Stimulated activated CD4-positive, alpha-beta T cell treated with anti-CD3 and anti-CD28 coated beads, Interleukin-2, amount 100 ng/mL, for 24 hours (primary cell): Measurements from ENCODE around the gene SIGLEC11.
"Not testable (repeated sequence)": the region's sequence is repeated elsewhere in the genome, so short reads cannot be mapped to it uniquely, and the experiment has no call there.

Source experiments
- DNase-seq, 2 donors: peaks; one replicate each; pipeline ENCODE4 v3.0.0-alpha.2; 2020

The SIGLEC11 gene, protein sequence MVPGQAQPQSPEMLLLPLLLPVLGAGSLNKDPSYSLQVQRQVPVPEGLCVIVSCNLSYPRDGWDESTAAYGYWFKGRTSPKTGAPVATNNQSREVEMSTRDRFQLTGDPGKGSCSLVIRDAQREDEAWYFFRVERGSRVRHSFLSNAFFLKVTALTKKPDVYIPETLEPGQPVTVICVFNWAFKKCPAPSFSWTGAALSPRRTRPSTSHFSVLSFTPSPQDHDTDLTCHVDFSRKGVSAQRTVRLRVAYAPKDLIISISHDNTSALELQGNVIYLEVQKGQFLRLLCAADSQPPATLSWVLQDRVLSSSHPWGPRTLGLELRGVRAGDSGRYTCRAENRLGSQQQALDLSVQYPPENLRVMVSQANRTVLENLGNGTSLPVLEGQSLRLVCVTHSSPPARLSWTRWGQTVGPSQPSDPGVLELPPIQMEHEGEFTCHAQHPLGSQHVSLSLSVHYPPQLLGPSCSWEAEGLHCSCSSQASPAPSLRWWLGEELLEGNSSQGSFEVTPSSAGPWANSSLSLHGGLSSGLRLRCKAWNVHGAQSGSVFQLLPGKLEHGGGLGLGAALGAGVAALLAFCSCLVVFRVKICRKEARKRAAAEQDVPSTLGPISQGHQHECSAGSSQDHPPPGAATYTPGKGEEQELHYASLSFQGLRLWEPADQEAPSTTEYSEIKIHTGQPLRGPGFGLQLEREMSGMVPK

DNA sequence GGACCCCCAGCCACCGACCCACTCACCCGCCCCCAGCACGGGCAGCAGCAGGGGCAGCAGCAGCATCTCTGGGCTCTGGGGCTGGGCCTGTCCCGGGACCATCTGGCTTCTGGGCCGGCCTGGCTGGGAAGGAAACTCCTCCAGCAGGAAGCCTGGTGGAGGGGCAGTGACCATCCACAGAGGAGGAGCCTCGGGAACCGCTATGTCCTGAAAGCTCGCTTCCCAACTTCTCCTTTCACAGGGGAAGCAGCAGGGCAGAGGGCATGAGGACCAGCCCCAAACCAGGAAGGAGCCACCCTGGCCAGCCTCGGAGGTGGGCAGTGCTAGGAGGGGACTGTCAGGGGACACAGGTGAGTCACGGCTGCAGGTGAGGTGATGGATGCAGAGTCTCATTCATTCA lies at the start of gene SIGLEC11:
Gene SIGLEC11, minus strand, starts transcription at position 193 of the 400 bp plus-strand sequence. Its CDS starts 91 bp downstream, at position 102.
- DNase-seq: not testable (repeated sequence)

DNA sequence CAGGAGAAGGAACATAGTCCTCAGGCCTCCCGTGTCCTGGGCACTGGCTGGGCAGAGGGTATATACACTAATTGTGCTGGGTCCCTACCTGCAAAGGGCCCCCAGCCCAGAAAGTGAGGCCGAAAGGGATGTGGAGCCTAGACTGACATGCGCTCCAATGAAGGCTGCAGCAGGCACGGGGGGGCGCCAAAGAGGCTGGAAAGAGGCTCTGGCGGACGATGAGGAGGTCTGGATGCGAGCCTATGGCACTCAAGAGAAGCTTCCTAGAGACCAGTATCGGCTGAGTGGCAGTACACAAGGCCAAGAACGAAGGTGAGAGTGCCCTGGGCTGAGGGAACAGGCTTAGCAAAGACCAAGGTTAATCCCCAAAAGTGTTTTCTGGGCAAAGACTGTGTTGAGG lies 47.6 kb upstream of the SIGLEC11 start:
- DNase-seq: peak in 1 of 2 donors; percentile 27

DNA sequence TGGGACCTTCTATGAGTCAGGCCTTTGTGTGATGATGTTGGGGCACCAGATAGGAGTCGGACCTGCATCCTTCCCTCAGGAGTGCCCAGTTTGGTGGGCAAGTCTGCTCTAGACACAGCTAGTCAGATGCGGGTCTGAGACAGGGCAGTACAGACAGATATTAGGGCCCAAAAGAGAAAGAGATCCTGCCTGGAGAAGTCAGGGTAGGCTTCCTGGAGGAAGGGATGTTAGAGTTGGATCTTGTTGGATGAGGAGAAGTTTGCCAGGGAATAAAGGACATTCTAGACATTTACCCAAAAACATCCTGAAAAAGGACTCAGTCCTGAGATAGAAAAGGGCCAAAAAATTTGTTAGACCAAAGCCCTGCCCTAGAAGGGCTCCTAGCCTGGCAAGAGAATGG lies 47.0 kb upstream of the SIGLEC11 start:
- no peak for DNase-seq

DNA sequence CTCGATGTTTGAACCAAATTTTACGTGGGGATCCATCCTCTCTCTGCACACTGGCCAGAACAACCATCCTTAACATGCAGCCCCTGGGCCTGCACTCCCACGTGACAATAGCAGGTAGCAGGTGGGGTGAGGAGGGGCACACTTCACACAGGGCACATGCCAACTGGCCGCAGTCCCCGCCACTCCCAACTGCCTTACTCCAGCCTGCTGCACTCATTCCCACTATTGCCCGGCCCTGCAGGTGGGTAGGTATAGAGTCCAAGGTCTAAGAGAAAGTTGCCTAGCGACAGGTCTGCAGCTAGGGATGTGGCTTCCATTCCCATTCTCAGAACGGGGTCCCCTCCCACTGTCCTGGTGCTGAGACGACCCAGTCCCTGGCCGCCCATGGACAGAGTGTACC lies 46.2 kb upstream of the SIGLEC11 start:
- no peak for DNase-seq

DNA sequence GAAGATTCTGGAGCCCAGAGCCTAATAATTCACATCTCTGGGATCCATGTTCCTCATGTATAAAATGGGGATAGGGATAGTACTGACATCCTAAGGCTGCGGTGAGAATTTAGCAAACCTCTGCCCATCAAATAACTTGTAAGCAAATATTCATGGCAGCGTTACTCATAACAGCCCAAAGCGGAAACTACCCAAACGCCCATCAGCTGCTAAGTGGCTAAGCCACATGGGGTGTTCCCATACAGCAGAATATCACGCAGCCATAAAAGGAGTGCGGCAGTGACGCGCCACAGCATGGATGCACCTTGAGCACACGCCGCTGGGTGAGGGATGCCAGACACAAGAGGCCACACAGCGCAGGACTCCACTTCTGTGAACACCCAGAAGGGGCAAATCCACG lies 44.5 kb upstream of the SIGLEC11 start:
- DNase-seq: no peak

DNA sequence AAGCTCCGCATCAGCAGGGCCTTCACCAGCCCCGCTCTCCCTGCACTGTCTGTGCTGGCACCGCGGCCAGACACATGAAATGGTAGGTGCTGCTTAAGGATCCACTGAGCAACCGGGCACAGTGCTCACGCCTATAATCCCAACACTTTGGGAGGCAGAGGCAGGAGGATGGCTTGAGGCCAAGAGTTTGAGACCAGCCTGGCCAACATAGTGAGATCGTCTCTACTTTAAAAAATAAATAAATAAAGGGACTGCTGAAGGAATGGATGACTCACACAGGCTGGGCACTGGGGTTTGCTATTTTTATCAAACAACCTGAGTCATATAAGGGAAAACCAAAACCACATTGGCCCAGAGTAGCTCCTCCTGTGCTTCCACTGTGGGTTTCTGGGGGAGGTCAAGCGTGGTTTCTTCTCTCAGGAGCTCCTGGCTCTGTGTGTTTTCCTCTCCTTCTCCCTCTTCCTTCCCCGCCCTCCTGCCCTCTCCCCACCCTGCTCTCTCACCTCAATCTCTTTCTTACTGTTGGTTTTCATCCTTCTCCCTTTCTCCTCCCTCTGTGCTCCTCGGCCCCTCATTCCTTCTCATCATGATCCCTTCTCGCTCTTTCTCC lies 42.9 kb upstream of the SIGLEC11 start:
- peak; percentile 24 to 35 for DNase-seq

DNA sequence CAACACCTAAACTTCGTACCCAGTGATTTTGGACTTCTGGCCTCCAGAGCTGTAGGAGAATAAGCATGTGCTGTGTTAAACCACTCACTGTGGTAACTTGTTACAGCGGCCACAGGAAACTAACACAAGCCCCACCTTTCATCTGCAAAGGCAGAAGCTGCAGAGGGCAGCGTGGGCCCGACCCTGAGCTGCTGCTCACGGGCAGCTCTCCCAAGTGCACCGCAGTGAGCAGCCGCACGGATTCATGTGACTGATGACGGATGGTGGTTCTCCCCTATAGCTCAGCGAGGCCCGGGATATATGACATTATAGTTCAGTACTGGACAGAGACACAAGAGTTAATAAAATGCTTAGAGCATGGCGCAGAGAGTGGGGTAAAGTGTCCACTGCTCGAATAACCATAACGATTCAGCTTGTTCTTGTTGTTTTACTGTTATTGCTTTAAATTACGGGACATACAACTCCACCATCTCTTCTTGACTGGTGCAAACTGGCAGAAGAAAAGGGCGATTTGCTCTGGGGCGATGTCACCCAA lies 42.3 kb upstream of the SIGLEC11 start:
- no peak for DNase-seq

DNA sequence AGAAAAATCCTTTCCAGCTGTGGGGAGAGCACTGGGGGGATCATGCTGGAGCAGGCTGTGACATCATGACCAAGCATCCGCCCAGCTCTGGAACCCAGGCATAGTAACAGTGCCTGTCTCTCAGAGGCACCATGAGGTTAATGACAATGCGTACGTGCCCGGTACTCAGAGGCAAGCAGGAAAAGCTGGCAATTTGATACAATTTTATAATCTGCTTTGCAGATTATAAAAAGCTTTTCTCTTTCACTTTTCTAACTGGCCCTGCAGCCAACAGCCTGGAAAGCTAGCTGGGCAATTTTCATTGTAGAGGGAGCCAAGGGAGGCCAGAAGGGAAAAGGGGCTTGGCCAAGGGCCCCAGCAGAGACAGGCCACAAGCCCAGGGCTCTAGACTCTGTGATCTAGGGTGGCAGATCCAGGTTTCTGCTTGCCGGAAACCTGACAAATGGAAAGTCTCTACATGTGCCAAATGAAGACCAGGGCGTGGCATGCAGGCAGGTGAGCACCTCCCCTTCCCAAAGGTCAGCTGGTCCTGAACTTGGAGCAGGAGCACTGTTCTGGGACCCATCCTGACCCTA lies 41.5 kb upstream of the SIGLEC11 start:
- no peak for DNase-seq

DNA sequence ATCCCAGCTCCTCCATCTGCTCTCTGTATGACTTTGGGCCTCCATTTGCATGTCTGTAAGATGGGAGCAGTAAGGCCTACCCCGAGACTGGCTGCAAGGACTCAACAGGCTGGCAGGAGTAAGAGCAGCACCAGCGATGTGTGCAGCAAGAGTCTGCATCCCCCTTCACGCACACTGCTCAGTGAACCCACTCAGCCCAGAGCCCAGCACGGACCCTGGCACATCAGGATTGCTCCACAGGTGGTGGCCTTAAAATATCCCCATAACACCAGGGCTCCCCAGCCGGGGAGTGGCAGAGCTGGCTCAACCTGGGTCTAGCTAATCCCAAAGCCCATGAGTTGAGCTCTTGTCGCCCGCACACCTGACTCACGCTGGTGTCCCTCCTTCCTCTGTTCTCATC lies 40.8 kb upstream of the SIGLEC11 start:
- DNase-seq: no peak

DNA sequence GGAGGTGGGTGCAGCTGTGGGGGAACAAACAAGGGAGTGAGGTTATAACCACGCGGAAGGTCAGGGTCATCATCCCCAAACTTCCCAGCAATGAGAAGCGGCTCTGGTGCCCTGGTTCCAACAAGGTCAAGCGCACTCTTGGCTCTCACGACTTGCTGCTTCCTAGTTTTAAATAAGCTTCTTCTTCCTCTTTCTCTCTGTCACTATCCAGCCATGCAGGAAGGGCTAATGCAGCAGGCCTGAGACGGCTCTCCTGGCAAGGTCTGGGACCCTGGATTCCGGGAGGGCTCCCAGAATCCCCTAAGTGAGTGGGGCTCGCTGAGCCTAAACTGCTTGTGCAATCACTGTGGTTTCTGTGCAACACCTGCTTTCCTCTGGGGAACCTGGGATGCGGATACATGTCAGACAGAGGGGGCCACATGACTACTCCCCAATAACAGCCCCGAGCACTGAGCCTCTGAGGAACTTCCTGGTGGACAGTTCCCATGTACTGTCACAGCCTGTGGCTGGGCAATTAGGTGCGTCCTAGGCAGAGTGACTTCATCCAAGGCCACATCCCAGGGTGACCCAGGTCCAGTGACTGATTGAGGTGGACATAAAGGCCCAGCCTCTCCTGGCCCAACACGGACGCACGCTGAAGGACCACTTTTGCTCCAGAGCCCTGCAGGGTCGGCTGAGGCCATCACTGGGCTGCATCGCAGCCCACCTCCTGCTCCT lies 40.0 kb upstream of the SIGLEC11 start:
- DNase-seq: no peak

DNA sequence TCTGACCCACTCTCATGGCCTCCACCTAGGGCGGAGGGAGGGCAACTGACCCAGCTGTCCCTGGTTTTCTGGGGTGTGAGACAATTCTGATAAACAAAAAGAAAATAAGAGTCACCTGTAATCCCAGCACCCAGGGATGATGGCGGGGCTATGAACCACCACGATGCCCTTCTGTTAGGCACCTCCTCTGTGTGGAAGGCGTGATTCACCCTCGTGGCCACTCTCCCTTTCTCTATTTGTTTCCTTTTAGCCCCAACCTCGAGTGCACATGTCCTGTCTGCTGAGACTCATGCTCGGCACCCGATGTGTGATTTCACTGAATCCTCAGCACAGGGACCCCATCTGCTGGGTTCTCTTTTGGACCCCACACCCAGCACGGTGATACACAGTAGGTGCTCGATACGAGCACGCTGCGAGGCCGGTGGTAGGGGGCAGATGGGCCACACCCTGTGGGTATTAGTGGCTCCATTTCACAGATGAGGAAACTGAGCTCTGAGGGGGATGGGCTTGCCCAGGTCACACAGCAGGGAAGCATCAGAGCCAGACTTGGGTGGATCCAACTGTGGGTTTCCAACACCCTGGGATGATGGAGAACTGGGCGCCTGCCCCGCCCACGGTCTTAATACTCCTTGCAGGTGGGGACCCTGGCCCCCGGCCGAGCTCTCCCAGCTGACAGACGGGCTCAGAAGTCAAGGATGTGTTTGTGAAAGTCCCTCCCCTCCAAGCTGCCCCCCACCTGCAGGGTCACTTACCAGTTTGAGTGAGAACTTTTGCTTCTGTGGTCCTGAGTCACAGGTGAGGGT lies 39.3 kb upstream of the SIGLEC11 start:
- no peak for DNase-seq

DNA sequence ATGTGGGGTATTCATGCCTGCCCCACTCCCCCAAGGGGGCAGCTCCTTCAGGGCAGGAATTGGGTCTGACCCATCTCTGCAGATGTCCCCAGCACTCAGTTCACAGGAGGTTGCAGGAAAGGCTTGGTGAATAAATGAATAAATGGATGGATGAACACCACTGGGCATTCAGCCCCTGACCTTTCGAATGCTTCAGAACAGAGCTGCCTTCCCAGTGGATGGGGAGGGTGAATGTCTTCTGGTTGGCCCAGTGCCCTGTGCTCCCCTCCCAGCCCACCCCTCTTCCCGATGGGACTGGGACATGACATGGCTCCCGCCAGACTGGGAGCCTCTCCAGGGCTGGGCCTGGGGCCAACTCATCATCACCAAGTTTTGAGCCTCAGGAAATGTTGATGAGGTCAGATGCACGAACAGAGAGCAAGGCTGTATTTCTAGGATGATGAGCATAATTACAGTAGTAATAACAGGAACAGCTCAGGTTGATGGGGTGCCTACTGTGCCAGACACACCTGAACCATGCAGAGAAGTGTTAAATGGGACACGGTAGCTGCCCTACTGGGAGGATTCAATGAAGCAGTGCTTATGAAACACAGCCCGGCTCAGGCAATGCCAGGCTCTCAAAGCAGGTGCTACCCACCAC lies 38.5 kb upstream of the SIGLEC11 start:
- no peak for DNase-seq

DNA sequence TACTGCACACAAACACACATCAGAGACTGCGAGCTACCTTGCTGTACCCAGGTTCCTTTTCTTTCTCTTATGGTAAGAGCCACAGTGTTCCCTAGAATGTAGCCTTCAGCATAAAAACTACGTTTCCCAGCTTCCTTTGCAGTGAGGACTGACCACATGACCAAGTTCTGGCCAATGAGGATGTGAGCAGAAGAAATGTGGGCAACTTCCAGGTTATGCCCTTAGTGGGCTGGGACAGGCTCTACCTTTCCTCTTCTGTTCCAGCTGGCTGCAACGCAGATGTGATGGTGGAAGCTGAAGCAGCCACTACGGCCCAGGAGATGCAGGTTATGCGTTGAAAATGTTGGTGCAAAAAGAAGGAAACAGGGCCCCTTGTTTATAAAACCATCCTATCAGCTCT lies 36.7 kb upstream of the SIGLEC11 start:
- no peak for DNase-seq

DNA sequence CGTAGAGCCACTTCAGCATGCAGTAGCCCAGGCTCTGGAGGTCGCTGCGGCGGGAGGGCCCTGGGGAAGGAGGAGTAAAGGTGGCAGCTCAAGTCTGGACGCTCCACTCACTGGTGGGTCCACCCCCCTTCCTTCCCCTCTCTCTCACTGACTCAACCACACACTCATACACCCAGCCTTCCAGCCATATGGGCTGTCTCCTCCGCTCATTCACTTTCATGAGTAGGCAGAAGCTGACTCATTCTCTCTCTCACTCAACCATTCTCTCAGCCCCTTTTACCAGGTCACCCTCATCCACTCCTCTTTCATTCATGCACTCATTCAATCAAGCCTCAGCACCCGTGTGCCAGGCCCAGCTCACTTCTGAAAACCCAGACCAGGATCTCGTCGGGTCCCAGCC lies 27.5 kb upstream of the SIGLEC11 start:
- peak; percentile 26 to 29 for DNase-seq

DNA sequence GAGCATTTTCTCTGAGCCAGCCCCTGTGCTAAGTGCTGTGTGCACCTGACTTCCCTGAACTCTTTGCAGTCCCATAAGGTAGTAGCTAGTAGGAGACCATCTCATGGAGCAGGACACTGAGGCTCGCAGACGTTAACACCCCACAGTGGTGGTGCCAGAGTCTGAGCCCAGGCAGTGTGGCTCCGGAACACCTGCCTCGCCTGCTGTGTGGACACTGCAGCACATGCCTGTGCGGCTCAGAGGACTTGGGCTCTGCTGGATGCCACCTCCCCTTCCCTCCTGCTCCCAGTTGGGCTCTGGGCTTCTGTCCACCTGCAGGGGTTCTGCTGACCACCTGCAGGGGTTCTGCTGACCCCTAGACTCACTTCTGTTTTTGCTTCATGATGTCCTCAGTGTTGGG lies 27.0 kb upstream of the SIGLEC11 start:
- no peak for DNase-seq

DNA sequence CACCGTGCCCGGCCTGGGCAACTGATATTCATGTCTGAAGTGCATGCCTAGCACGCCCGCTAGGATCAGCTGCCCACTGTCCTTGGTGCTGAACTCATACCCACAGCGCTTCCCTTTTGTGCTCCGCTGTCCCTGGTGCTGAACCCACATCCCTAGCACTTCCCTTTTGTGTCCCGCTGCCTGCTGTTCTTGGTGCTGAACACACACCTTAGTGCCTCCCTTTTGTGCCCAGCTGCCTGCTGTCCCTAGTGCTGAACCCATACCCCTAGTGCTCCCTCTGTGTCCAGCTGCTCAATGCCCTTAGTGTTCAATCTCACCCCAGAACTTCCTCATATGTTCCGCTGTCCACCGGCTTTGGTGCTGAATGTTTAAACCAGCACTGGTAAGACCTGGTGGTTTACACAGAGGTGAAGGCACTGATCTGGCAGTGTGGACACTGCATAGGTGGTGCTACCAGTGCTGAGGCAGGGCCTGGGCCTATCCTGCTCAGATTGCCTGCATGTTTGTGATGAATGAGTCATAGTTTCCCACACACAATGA lies 26.3 kb upstream of the SIGLEC11 start:
- peak; percentile 80 to 81 for DNase-seq

DNA sequence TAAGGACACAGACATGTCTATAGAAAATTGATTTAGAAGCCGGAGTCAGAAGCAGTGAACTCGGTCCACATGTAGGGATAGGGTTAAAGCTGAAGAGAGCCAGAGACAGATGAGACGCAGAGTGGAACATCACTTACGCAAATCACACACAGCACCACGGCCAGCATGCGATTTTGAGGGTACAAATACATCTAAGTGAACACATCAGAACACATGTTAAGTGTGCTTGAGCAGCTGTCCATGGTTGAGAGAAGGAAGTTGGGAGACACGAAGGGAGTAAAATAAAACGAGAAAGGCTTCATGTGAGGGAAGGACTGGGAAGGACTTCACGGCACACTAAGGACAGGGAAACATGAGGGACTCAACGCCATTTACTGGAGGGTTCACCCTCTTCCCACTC lies 25.4 kb upstream of the SIGLEC11 start:
- DNase-seq: no peak

DNA sequence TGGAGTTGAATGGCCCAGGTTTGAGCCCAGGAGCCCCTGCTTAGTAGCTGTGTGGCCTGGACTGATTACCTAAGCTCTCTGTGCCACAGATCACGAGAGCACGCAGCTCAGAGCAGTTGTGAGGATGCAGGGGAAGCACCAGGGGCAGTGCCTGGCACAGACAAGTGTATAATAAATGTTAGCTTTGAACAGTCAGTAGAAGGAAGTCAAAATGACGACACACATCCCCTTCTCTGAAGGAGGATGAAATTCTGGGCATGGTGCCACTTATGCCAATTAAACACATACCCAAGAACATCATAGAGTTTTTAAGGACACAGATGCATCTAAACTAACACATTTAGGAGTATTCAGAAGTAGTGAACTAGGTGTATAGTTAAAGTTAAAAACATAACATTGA lies 24.9 kb upstream of the SIGLEC11 start:
- DNase-seq: no peak

DNA sequence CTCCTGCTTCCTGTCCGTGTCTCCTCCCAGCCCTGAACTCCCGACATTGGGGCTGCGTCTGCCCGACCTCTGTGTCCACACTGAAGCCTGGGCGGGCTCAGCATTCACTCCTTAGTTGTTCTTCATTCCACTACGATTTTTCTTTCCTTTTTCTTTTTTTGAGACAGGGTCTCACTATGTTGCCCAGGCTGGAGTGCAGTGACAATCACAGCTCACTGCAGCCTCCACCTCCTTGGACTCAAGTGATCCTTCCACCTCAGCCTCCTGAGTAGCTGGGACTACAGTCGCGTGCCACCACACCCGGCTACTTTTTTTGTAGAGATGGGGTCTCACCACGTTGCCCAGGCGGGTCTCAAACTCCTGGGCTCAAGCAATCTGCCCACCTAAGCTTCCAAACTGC lies 23.5 kb upstream of the SIGLEC11 start:
- DNase-seq: no peak

DNA sequence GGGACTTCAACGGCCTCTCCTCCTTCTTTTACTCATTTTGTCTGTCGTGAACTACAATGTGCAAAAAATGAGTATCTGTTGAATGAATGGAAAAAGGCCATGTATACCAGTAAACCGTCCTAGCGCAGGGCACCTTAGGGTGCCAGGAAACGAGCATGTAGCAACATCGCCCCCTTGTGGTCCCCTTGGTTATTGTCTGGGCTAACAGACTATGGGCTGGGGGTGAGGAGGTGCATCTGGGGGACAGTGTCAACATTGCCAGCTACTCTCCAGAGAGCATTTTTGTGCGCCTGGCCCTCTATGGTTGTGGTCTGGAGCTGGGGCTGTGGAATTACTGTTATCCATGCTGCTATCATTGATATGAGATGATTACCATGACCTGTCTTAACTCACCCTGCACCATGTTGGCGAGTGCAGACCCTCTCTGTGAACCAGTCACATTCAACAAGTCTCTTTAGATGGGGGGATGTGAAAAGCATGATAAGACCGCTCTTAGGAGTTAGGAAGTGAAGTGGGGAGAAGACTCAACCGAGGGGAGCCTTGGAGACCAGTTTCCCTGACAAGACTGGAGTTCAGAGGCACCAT lies 22.8 kb upstream of the SIGLEC11 start:
- peak; percentile 88 to 90 for DNase-seq
